GM11168 (cell line): ENCODE results near the gene EYA2.
"Not testable (repeated sequence)": the region's sequence is repeated elsewhere in the genome, so short reads cannot be mapped to it uniquely, and the experiment has no call there.

ENCODE experiments used
- in situ Hi-C: fragments of 300-500 bp; cut with MboI; formaldehyde crosslinking; loops from one replicate; pipeline ENCODE4 v1.12.0; 2022; ENCODE audit warnings: low sequenced_read_pairs; ENCODE audit not compliant: unreplicated experiment

The EYA2 gene

GRCh38 chr20:47181056-47181862 lies 286.6 kb downstream of the EYA2 start:
- in situ Hi-C loops: no loop called here

GRCh38 chr20:47183367-47183766 lies 288.7 kb downstream of the EYA2 start:
- in situ Hi-C loops: no loop called here

GRCh38 chr20:47187450-47188195 lies 293.0 kb downstream of the EYA2 start:
- in situ Hi-C loops: no loop called here

- in situ Hi-C loops: no loop called here
Measured at GRCh38 chr20:47188540-47188939, 293.9 kb downstream of the EYA2 start.

GRCh38 chr20:47189060-47189459 lies 294.4 kb downstream of the EYA2 start:
- in situ Hi-C loops: no loop called here

GRCh38 chr20:47191074-47191673 lies 296.5 kb downstream of the EYA2 start:
- in situ Hi-C loops: no loop called here

- in situ Hi-C loops: no loop called here
Measured at GRCh38 chr20:47191956-47192355, 297.3 kb downstream of the EYA2 start.

- in situ Hi-C loops: no loop called here
Measured at GRCh38 chr20:47195573-47195972, 300.9 kb downstream of the EYA2 start.

- in situ Hi-C loops: no loop called here
Measured at GRCh38 chr20:47196091-47197081, 301.7 kb downstream of the EYA2 start.

- in situ Hi-C loops: no loop called here
Measured at GRCh38 chr20:47198254-47198671, 303.6 kb downstream of the EYA2 start.

- in situ Hi-C loops: no loop called here
Measured at GRCh38 chr20:47198996-47199552, 304.4 kb downstream of the EYA2 start.

GRCh38 chr20:47201074-47201730 lies 306.6 kb downstream of the EYA2 start:
- in situ Hi-C loops: no loop called here

- in situ Hi-C loops: no loop called here
Measured at GRCh38 chr20:47202733-47203667, 308.4 kb downstream of the EYA2 start.

GRCh38 chr20:47204008-47204849 lies 309.6 kb downstream of the EYA2 start:
- in situ Hi-C loops: no loop called here

- in situ Hi-C loops: not testable (repeated sequence)
Measured at GRCh38 chr20:47204850-47205122, 310.1 kb downstream of the EYA2 start.

- in situ Hi-C loops: no loop called here
Measured at GRCh38 chr20:47205577-47206123, 311.0 kb downstream of the EYA2 start.

GRCh38 chr20:47206552-47206951 lies 311.9 kb downstream of the EYA2 start:
- in situ Hi-C loops: not testable (repeated sequence)
